GM23248 (cell line): Measurements from ENCODE around the gene UBTD1.

Experiments
- EZH2 ChIP-seq: fragments of 200-600 bp; sonication (generic); IDR thresholded peaks from 2 replicates; pipeline ENCODE4 v1.6.1; 2018; ENCODE audit warnings: antibody characterized with exemption, mild to moderate bottlenecking; ENCODE audit not compliant: insufficient read depth, poor library complexity, severe bottlenecking
- EZH2phosphoT487 ChIP-seq: fragments of 200-600 bp; sonication (generic); IDR thresholded peaks from 2 replicates; pipeline ENCODE4 v1.6.1; 2018; ENCODE audit warnings: antibody characterized with exemption, moderate library complexity, mild to moderate bottlenecking, low read depth; ENCODE audit not compliant: insufficient read depth

DNA sequence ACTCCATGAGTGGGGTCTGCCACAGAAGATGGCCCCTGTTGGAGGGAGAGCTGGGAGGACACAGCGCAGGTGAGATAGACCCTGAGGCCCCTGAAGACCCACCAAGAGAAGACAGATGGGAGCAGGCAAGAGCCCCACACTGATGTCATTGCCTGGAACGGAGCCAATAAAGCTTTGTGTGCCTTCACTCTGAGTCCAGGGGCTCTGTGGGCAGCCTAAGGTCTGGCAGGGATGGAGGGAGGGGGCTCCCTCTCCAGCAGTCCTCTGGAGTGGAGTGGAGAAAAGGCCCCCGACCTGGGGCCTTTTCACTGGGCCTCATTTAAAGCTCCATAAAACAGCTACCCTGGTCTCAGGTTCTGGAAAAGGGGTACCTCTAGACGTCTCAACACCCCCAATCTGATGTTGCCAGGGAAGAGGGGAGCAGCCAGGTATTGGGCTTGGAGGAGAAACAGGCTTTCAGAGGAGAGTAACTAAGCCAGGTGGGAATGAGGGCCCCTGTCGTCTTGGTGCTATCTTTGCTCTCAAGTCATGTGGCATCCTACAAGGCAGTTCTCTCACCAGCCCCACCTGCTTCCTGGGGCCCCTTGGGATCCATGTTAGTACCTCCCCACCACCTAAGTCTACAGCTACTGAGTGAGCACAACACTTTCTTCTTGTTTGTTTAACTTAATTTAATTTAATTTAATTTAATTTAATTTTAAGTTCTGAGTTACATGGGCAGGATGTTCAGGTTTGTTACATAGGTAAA lies 92.2 kb downstream of the UBTD1 start:
- TF ChIP-seq EZH2 (no peak), EZH2phosphoT487 (no peak)
